GM19463 (cell line): Measurements from ENCODE around the gene CELF4.

ENCODE experiments used
- ATAC-seq: cut with Tn5 transposase; IDR thresholded peaks from one replicate; pipeline ENCODE4 v1.9.1; 2021; ENCODE audit warnings: mild to moderate bottlenecking, moderate library complexity; ENCODE audit not compliant: unreplicated experiment

Gene CELF4

DNA sequence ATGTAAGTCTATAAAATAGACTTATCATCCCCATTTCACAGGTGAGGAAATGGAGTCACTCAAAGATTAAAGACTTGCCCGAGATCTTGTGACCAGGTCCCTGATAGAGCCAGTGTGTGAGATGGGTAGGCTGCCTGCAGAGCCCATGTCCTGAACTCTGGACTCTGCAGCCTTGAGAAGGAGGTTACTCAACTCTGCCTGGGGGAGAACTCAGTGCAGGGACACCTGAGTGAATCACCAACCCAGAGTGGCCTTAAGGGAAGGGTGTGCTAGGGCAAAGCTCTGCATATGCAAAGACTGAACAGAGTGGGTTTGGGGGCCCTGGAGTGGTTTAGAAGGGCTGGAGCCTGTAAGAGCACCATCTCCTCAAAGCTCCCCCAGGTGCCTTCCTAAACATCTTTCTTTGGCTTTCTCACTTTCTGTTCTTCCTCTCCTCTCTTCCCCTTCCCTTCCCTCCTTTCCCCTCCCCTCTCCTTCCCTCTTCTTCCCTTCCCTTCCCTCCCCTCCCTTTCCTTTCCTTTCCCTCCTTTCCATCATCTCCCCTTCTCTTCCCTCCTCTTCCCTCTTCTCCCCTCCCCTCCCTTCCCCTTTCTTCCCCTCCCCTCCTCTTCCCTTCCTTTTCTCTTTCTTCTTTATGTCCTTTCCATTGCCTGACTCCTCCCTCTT, 67.6 kb downstream of the CELF4 start:
- ATAC-seq = no peak

DNA sequence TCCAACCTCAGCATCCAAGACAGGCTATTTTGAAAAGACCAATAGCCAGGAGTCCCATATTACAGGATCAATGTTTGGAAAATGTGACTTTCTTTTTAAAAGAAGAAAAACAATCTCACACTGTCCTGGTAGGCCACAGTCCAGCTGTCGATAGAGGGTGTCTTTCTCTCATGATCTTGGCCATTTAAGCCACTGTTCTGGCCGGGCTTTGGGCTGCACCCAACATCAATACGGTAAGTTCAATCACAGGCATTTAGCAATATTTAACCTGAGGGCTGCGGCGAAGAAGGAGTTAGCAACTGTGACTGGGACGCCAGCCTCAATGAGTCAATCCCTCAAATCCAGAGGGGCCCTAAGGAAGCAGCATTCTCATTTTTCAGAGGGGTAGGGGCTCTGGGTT, 69.0 kb downstream of the CELF4 start:
- ATAC-seq = no peak

DNA sequence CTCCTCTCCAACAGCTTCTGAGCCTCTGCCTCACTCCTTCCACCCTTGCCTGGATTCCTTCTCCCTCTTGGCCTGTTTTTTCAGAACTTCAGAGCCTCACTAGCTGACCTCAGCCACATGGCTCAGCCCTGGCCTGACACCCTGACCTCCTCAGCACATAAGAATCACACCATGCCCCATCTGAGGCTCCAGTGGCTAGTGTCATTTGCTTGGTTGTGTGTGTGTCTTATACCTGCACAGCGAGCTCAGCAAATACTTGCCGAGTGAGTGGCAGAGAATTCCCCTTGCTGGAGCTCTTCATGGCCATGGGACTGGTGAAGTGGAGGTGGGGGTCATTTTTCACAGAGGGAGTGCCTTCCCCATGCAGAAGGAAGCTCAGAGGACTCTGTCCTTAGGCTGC, 70.2 kb downstream of the CELF4 start:
- no peak for ATAC-seq

DNA sequence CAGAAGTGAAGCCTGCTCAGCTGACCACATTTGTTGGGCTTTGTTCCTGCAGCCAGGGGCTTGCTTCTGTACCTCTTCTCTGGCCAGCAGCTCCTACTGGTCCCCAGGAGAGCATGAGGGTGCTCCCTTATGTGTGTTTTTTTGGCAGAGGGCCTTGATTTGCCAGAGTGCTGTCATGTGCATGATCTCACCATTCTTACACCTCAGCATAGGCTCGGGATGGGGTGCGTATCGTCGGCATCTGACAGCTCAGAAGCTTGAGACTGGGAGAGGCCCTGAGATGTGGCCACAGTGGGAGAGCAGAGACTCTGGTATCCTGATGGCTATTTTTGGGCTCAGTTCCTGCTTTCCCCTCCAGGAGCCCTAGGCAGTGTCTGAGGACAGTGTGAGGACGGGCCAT, 71.2 kb downstream of the CELF4 start:
- ATAC-seq = no peak

DNA sequence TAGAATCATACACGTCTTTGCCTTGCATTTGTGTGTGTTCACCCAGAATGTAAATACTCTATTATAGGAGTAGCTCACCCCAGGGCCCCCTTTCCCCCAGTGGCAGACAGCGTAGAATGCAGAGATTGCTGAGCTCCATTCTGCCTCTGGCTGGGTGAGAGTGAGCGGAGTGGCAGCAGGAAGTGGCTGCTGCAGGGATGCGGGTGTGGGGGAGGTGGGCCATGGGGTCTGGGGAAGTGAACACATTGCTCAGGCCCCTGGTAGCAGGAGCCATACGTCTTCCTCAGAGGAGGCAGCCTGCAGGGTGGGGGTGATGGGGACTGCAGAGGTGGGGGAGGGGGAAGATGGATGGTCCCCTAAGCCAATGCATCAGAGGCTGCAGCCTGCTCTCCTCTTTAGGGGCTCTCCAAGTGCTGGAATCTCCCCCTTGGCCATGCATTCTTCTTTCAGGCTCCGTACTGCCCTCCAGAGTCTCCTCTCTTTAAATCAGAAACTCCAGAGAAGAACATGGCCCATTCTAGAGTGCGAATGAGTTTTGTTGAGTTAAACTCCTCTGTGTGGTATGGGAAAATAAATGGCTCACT, 72.2 kb downstream of the CELF4 start:
- no peak for ATAC-seq

DNA sequence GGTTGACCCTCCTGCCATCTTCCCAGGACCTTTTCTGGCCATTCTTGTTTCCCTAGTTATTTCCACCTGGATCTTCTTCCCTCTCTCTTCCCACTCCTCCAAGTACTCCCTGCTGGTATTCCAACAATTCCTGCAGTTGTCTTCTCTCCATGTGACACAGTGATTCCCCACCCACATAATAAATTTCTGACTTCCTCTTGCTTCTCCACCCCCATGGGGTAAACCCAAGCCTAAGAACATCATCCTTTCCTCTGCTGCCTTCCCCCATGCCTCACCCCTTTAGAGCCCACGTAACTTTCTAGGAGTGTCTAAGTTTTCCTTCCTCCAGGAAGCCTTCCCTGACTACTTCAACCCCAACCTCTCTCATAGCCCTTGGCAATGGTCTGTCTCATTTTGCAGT, 72.6 kb downstream of the CELF4 start:
- no peak for ATAC-seq

DNA sequence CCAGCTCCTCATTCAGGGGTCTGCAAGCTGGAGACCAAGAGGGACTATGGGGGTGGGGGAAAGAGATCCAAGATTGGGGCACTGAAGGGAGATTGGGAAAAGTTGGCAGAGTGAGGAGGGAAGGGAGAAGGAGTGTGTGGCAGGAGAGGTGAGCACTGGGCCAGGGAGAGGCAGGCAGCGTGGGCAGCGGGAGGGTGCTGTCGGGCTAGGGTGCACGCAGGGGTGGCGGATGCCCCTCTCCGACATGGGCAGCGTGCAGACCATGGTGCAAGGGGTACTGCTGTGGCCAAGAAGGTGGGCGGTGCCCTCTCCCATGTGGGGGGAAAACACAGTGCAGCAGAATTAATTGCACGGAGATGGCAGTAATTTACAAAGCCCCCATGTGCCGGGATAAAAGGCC, 74.1 kb downstream of the CELF4 start:
- ATAC-seq = no peak

DNA sequence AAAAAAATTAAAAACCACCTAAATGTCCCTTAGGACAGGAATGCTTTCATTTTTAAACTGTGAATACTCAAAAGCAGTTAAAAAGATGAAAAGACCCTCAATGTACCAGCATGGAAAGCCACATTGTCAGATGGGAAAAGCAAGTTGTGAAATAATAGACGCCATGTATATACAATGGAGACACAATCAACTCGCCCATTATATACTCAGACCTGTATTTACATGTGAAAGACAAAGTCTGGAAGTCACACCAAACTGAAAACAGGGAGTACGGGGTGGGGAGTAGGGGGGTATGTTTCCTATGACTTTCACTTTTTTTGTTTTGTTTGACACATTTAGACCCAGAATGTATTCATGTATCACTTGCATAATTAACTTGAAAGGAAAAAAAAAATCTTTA, 75.6 kb downstream of the CELF4 start:
- ATAC-seq = no peak

DNA sequence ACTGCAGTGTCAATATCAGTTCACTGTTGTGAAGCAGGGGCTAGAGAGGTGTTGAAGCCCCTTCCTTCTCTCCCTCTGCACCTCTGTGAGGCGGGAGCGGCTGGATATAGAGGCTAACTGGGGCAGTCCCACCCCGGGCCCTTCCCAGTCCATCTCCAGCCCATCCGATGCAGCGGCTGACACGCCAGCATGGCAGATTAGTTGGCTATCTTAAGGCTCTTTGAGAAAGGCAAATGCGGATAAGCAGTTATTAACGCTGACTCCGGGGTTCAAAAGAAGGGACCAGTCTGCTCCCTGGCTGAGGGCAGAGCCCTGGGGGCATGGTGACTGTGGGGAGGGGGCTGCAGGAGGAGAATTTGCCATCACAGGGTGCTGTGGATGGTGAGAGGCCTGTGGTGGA, 76.6 kb downstream of the CELF4 start:
- ATAC-seq = no peak

DNA sequence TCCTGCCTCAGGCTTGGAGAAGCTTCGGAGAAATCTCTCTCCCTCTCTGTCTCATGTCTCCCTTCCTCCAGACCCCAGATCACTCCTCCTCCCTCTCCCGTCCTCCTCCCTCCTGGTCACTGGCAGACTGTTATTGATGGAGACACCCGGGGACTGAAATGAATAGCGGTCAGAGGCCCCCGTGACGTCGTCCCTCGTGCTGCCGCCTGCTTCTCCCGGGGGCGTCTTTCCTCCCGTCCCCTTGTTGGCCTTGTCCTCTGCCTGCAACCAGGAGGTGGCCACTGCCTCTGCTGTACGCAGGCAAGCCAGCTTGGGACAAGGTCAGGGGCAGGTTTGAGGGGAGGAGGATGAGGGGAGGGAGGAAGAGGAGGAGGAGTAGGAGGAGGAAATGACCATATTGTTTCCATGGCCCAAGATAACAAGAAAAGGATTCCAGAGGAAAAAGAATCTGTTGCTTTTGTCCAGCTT, 78.2 kb downstream of the CELF4 start:
- no peak for ATAC-seq

DNA sequence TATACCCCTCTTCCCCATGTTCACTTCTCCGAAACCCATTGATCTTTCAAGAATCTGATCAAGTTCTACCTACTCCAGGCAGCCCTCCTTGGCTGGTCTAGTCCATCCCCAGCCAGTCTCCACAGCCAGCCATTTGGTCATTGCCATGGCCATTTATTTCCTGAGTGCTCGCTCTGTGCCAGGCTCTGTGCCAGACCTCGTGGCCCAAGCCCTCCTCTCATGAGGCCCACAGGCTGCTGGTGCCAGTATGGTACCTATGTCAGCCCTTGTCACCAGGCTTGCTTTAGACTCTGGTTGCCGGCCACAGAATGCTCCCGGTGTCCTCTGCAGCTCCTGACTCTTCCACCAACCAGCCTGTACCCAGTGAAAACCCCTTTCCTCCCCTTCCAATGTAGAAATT, 78.8 kb downstream of the CELF4 start:
- no peak for ATAC-seq

DNA sequence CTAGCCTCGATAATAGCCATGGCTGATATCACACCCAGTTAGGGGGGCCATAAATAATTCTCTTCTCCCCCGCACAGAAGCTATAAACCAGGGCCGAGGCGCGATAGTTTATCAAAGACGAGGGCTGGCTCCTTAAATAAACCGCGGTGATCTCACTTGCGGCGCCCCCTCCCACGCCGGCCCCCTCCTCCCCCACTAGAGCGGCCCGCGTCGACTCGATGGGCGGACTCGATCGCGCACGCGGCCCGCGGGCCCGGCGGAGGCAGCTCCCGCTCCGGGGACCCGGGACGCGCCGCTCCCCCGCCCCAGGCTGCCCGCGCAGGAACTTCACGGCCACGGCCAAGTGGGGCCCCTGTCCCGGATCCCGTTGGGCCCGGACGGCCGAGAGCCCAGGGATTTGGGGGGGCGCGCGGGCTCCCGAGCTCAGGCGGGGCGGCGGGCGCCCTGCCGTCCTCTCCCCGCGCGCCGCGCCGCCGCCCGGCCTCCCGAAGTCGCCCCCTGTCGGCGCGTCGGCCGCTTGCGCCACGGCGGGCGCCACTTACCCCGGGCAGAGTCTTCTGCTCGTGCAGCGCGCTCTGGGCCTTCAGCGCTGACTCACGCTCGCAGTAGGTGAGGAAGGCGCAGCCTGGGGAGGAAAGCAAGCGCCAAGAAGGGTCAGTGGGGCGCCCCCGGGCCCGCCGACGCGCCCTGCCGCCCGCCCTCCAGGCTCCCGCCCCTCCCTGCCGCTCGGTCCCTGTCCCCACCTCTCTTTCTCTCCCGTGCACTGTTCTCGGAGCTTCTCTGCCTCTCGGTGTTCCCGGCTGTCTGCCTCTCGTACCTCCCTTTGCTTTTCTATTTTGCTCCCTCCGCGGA, 80.4 kb downstream of the CELF4 start:
- ATAC-seq = no peak

DNA sequence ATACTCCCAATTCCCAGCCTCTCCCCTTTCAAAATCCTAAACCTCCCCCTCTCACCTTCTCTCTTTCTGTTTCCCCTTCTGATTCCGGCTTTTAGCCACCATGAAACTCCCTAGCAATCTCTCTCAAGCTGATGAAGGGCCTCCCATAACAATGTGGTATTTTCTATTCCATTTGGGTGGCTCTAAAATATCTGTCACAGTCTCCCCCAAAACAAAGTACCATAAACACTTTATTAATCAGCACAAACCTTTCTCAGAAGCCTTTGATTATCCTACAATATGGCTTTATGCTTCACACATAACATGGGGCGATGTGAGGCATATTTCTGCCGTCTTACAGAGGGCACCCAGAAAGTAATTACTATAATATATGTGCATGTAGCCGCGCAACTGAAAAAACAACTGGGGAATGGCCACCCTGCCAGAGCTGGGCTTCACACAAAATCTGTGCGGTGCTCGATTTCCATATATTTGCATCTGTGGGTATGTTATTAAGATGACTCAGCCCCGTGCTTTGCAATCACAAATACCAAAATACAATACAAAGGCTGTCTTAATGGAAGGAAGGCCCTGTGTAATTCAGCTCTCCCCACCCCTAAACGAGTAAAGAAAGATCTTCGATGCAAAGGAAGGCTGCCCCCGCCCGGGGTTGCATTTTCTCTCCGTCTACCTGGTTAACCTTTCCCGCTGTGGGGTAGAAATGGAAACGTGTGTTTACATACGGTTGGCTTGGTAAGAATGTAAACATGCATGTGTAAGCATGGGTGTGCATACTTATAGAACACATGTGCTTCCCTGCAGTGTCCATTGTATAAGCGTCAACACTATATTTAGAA, 81.4 kb downstream of the CELF4 start:
- ATAC-seq = no peak

DNA sequence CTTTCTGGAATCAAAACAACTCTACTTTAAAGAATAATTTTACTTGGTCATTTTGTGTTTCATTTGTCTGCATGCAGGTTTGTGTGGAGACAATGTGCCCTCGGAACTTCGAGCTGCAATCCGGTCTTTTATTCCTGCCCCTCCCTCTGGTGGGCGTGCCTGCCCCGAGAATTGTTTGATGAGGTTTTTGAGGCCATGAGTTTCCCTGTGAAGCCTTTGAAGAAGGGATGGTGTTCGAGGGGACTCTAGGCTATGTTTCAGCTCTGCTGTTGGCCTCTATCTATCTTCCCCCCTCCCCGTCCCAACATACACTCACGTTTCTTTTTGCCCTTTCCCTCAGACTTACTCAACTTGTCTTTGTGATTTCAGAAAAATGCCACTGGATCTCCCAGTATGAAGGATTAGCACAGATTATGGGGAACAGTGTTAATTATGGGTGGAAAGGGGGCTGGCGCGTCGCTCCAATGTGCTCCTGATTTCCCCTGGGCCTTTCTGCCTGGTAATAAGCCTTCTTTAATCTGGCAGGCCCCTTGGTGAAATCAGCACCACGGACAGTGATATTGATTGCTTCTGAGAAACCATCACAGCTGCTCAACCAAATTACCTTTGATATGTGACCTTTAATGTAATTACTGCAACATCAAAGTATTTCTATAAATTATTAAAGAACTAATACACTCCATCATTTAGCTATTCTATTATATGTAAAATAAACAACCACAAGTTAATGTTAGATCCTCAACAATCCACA, 82.2 kb downstream of the CELF4 start:
- no peak for ATAC-seq

DNA sequence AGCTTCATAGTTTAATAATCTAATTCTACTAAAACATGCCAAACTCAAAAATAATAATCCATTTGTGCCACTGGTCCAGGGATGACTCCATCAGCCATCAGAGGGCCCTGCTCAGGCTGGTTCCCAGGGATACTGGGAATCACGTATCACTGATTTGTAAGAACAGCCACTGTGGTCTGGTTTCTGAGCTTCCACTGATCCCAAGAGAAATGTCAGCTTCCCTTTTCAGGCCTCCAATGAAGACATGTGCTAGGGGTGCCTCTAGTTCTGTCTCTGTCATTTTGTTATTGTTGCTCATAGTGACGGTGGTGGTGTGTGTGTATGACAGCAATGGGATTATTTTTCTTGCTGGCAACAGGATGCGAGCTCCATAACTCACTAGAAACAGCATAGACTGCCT, 83.2 kb downstream of the CELF4 start:
- ATAC-seq = no peak

DNA sequence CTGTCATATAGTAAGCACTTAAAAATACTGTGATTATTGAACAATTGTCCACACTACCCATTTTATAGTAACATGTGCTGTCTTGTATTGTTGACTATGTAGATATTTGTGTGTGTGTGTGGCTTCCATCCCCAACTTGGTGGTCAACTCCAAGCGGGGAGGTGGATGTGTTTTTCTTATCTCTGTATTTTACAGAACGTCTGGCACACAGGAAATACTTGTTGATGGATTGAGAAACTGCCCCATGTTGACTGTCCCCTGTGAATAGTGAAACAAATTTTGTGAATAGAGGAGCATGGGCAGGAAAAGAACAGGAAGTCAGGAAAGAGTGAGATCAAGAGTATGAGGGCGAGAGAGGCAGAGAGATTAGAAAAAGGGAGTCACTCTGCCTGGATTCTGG, 83.6 kb downstream of the CELF4 start:
- no peak for ATAC-seq

DNA sequence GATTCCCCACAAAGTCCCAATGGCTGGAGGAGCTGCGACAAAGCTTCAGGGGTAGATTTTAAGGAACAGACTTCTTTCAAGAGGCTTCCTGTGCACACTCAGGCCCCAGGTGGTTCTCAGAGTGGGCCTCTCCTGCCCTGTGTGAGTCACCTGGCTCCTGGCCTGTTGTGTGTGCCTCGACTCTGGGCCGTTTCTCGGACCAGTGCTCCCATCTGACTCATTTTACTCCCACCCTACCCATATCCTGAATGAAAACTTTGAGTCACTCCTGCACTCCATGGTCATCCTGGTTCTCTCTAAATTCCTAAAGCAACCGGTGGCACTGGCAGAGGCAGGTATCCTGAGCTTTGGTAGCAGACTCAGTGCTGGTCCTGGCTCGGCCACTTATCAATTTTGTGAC, 84.1 kb downstream of the CELF4 start:
- no peak for ATAC-seq

DNA sequence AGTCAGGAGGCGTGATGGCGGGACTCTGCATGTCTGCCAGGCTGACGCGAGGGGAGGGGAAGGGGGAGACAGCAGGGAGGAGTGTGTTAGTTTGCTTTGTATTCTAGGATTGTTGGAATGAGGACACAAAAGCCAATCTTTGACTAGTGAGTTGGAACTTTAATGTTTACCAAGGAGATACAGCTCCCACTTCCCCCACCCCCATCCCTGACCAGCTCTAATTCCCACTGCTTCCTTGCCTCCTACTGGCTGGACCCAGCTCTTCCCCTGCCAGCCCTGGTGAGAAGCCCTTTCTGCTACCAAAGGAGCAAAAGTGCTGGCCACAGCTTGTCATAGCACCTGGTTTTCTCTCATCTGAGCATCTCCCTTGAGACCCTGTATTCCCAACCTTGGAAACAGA, 84.5 kb downstream of the CELF4 start:
- ATAC-seq = no peak

DNA sequence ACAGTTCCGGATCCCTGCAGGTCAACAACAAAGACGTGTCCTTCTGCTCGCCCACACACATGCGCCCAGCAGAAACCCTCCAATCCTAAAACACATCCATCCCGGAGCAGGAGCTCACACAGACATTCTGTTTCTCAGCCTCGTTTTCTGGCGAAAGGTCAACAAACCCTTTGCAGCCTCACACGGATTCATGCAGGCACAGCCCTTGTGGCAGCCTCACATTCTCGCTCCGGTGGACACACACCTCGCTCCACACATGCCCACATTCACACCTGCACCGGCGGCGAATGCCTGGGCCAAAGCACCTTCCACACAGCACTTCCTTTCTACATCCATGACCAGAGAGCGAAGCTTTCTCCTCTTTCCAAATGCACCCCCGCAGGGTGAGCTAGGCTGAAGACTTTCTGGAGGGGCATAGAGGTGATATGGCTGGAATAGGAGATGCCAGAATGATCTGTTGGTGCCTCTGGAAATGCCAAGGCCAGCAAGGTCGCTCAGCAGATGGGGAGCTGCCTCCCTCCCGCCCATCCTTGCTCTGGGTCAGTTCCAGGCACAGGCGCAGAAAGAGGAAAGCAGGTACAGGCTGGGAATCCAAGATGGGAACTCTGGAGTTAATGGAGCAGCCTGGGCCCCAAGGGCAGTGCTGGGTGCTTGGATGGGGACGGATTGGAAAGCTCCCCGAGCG, 88.8 kb downstream of the CELF4 start:
- ATAC-seq = no peak

DNA sequence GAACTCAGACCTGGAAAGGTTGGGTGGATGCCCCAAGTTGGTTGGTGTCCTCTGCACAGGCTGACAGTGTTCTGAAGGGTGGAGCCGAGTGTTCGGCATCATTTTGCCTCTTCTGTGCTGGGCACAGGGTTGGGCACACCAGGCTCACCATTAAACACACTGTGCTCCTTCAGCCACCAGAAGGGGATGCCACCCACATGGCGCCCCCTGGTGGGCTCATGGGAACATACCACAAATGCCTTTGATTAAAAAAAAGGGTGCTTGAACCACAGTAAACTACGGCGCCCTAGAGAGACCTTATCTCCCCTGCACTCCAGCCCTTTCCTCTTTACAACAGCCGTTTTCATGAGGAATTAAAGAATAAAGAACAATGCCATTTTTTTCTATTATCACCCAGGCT, 89.4 kb downstream of the CELF4 start:
- ATAC-seq = peak; percentile 53
